ENCODE results near the gene RNF6.

RNF6 gene

DNA sequence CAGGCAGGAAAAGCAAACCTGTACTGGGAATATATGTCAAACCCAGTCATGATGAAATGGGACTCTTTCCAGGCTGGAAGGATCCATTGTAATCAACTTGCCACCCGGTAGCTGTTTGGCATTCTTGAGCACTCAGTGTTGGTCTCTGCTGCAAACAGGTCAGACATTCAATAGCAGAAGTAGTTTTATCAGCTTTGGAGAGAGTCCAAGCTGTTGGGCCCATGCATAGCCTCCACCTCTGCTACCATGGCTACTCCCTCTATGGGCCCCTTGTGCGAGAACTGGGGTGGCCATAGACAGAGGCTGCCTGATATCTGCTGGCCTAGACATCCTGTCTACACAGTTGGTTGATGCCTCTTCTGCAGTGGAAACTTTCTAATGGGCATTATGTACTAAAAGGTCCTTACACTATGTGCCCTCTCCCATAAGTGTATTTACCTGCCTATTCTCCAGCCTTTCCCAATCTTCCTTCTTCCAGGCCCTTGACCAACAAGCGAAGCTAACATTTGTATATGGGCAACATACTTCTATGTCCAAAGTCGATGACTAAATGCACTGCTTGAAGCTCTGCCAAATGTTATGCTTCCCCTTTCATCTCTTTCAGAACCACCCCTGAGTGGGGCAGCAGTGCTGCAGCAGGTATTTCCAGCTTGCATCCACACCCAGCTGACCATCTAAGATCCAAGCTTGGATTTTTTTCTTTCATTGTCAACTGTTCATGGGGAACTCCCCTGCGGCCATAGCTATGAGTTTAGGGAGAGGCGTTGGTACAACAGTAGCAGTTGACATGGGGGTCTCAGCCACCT lies 5.3 kb upstream of the RNF6 start:
- no peak for DNase-seq

DNA sequence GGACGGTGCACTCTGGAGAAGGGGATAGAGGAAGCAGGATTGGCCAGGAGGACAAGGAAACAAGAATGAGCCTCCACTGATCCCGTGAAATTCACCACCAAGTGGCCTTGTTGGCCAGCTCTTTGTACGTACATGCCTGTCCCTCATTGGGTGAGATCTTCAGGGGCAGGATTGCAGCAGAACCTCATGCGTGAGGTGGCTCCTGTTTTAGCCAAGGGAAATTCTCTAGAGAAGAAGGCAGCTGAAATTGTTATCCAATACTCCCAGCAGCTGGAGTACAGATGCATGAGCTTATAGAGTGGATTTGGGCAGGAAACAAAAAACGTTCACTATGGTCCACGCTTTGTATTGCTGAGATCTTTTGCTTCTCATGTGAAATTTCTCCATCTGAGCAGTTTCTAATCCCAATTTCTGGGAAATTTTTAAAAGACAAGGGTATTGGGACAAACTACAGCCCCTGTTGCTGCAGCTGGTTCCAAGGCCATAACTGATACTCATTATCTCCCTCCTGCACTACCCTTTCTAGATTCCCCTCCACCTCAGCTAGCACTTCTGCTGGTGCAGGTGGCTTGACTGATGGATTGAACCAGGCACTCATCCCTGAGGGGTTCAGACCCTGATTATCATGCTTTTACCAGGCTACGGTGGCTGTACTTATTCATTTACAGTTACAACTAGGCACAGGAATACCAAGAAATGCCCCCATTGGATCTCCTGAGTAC lies 3.9 kb upstream of the RNF6 start:
- DNase-seq = no peak

DNA sequence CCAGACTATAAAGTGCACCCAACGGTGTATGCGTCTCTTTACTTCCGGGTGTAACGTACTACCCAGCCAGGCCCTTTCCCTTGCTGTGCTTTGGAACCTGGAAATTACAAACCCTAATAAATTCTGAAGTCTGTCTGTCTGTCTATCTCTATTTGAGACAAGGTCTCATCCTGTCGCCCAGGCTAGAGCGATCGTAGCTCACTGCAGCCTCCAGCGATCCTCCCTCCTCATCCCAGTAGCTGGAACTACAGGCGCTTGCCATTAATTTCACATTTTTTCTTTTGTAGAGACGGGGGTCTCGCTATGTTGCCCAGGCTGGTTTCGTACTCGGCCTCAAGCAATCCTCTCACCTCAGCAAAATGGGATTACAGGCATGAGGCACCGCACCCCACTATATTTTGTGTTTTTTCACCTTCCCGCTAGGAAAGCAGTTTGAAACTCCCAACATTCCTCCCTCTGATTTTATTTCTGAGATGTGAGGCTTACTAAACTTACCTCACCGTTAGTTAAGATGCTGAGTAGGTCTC lies 469 bp upstream of the RNF6 start:
- DNase-seq = peak in 2 of 56 donors; percentile 54 to 67

DNA sequence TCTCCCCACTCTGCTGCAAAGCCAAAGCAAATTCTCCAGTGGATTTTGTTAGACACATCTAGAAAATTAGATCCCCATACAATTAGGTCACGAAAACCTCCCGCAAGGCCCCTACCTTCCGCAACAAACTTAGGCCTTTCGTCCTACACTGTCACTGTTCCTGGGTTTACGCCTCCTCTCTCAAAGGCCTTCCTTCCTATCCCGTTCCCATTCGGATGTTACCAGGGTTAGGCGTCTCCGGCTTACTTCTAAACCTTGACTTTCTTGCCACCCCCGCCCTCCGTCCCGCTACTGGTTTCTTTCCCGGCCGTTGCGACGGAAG lies 754 bp downstream of the RNF6 start:
- DNase-seq = no peak

DNA sequence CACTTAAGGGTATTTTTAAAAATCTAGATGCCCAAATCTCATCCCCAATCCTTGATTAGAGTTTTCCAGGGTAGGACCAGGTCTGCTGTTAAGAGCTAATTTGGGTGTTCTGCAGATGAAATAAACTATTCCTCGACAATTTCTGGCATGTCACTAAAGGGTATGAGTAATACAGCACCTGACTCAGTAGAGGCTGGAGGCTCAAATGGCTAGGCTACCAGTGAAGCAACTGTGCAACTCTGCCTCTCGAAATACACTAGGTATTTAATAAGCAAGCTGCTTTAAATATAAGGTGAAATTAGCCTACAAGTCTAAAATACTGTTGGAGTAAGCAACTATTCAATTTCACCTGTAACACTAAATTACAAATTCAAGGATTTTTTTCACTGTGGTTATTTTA lies 1.5 kb downstream of the RNF6 start:
- DNase-seq = no peak

DNA sequence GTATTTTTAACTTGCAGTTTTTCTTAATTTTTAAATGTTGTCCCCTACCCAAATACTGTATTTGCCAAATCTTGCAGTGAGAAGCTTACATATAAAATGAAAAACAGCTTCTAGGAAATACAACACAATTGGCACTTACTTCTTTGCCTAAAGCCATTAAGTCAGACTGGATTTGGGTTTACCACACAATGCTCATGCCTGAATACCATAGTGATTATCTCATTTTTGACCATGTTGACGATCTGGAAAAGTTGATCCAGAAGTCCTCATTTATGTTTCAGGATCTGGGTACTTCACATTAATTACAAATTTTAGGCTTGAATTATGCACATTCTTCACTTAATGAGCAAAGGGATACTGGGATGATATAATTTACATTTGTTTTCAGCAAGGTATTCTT lies 2.4 kb downstream of the RNF6 start:
- DNase-seq = no peak

DNA sequence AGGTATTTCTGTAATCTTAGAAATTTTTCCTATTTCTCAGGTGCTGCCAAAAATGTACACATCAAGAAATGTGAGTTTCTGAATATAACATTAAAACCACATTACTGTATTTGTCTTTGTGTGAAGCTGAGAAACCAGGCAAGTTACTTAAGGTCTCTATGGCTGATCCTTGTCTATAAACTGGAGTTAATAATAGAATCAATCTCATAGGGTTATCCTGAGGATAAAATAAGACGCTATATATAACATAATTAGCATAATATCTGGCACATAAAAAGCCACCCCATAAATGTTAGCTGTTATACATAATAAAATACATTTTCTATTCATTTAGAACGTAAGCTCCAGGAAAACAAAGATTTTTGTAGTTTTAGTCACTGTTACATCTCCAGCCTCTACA lies 6.1 kb downstream of the RNF6 start:
- DNase-seq = no peak

DNA sequence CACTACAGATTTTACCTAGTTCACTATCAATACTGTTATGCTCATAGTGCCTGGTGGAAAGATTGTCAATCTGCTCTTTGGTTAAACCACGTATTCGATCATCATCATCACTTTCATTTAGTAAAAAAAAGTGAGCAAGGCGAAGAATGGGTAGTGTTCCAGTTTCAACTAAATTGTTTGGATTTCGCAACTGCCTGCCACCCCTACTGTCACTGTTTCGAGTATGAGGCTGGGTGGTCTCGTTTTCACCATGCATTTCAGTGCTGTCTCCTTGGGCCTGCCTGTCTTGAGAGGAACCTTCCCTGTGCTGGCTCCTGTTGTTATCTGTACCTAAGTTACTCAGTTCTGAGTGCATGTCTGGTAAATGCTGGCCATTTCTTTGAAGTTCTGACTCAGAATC lies 8.1 kb downstream of the RNF6 start:
- DNase-seq = no peak

DNA sequence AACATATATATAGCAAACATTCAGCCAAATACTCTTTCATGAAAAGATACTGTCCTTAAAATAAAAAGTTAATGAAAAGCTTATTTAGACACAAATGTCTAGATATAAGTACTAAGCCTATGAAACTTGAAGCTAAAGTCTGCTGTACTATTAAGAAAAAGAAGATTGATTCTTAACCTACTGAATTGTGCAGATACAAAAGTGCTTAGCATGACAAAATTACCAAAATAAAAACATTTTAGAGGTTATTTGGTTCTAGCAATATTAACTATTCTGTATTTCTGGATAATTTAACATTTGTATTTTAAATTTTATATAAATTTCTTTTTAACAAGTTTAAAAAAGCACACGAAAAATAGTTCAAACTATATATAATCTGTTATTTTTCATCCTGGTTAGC lies 8.8 kb downstream of the RNF6 start:
- no peak for DNase-seq

DNA sequence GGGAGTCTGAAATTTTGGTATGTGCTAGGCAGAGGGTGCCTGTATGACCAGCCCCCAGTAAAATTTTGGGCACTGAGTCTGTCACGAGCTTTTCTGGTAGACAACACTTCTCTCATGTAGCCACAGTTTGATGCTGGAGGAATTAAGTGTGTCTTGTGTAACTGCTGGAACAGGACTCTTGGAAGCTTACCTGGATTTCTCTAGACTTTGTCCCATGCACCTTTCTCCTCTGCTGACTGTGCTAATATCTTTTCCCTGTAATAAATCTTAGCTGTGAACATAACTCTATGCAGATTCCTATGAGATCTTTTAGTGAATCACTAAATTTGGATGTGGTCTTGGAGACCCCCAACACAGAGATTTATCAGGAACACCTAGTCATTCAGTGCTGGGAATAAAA lies 13.8 kb downstream of the RNF6 start:
- DNase-seq = no peak

DNA sequence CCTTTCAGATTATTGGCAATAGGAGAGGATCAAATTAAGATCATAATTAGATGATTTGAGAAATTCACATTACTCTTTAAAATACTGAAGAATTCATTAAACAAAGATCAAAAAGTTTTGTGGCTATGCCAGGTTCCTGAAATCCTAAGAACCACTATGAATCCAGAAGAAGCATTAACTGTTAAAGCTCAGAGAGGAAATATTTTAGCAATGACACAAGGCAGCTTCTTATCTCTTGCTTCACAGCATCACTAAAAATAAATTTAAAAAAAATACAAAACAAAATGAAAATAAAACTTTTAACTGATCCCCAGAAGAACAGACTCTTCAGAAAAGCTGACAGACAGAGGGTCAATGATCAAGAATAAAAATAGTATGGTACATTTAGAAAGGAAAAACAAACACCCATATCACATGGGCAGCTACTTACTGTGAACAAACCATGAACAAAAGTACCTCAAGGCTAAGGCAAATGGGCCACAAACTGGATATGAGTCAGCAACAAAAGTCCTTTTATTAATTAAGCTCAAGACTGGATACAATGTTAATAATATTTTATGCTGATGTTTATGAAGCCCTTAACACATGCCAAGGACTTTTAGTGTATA lies 19.6 kb downstream of the RNF6 start:
- no peak for DNase-seq

DNA sequence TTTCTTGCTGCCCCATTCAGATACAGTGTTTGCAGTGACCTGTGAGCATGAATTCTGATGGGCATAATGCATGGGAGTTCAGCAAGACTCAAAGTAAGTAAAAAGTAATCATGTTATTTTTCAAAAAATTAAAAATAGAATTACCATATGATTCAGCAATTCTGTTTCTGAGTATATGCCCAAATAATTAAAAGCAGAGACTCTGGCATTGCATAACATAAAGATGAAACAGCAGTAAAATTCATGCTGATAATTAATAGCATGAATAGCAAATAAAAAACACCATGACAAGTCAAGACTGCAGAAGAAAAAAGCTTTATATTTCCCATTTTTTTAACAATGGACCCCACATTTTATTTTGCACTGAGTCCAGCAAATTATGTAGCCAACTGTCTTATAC lies 21.3 kb downstream of the RNF6 start:
- no peak for DNase-seq

DNA sequence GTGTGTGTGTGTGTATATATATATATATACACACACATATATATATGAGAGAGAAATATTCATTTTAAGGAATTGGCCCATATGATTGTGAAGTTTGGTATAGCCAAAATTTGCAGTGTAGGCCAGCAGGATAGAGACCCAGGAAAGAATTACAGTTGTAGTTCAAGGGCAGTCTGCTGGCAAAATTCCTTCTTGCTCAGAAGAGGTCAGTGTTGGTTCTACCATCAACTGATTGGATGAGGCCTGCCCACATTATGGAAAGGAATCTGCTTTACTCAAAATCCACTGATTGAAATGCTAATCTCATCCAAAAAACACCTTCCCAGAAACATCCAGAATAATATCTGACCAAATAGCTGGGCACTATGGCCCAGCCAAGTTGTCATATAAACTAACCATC lies 24.0 kb downstream of the RNF6 start:
- DNase-seq = no peak

DNA sequence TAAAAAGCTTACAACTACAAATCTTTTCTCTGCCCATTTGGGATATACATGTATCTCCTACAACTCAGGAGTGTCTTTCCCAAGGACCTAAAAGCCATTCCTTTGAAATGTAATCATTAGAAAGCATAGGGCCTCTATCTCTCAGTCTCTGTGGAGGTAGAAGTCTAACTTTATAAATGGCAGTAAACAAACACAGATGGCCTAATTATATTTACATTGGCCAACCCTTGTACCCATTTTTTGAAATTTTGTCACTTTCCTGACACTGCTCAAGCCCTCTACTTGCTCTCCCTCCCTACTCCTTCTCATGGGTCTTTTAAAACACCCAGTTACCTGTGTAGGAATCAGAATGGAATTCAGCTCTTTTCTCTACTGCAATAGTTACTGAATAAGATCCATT lies 24.8 kb downstream of the RNF6 start:
- DNase-seq = no peak

DNA sequence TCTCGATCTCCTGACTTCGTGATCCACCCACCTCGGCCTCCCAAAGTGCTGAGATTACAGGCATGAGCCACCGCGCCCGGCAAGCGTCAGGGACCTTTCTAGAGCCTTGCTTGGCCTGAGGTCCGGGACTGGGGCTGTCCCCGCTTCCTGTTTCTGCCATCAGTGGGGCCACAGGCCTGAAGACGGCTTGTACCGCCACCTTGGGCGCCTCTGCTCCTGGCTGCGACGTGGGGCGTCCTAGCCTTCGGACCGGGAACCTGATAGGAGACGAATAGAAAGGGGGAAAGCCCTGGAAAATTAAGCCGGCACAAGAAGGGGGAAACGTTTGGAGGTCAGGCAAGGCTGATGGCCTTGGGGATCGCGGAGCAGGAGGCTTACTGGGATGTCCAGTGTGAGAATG lies 35.1 kb downstream of the RNF6 start:
- peak in 1 of 56 donors; percentile 10 for DNase-seq

DNA sequence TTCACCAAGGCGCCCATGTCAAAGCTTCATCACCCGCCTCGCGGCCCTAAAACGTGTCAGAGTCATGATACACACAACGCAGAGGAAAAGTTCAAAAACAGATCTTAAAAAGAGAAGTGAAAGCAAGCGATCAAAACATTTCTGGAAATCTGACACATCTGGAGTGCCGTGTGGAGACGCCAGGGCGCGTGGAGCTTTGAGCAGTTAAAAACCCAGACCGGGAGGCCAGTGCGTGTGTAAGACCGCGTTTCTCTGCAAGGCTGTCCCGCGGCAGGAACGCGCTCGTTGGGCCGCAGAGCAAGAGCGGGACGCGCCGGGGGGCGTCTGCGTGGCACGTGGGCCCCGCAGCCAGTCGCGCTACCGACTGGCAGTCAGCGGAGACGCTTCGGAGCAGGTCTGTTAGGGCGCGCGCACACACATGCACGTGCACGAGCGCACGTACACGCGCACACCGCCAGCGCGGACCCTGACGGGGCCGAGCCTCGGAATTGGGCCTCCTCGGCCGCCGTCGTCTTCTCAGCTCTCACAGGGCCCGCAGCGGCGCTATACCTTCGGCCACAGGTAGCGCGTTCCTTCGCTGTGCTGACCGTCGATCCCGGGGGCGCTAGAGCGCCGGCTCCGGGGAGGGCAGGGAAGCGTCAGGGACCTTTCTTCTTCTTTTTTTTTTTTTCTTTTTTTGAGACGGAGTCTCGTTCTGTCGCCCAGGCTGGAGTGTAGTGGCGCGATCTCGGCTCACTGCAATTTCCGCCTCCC lies 35.8 kb downstream of the RNF6 start:
- DNase-seq = peak in 54 of 56 donors; percentile 15 to 86 (median 68)

DNA sequence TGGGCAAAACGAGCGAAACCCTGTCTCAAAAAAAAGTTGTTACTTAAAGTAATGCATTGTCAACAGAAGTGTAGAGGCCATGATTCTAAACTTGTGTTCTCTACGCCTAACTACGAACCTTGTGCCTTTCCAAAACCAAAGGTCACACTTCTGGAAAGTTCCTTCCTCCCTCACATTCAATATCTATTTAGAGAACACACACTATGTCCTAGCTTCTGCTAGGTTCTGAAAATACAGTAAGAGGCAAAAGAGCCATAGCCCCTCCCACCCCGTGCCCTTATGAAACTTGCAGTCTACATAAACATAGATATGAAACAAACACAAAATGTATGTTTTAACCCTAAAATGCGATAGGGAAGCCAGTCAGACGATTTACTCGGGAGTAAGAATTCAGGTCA lies 36.4 kb downstream of the RNF6 start:
- no peak for DNase-seq

DNA sequence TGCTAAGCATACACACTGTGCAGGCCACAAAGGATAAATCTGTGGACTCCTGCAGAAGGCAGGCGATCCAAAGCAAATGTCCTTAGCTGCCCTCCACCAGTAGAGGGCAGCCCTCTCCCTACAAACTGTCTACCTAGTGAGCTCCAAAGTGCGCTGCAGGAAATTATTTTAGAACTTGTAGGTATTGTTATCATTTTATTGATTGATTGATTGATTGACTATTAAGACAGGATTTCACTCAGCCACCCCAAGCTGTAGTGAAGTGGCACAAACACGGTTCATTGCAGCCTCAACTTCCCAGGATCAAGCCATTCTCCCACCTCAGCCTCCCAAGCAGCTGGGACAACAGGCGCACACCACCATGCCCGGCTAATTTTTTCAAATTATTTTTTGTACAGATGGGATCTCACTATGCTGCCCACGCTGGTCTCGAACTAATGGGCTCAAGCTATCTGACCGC lies 37.3 kb downstream of the RNF6 start:
- DNase-seq = peak in 48 of 56 donors; percentile 3 to 80 (median 31)

DNA sequence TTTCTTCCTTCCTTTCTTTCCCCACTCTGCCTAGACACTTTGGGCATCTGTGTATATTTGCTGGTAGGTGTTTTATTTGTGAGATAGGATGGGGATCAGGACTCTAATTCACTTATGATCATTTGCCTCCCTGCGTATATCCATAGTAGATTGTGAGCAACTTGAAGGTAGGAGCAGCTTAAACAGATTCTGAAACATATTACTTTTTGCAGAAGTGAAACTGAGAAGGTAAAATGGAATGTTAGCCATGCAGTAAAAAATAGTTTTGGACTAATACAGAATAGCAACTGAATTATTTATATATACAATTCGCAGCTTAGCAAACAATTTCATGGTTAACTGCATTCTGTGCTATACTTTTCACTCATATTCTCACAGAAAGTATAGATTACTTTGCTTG lies 38.7 kb downstream of the RNF6 start:
- DNase-seq = no peak

DNA sequence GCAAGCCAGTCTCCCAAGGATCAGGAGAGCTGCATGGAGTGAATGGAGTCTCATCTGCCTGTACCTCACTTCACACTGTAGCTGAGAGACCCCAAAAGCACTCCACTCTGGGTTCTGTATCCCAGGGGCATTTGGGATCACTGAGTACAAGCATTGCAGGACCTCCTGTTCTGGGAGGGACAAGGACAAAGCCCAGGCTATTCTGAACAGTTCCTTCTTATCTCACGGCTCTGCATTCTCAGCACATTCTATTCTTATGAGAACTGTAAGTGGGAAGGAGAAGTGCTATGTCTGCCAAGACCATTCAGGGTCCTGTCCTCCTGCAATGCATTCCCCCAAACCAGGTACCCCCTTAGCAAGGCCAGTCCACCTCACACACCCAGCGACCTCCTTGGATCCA lies 42.8 kb downstream of the RNF6 start:
- no peak for DNase-seq

DNA sequence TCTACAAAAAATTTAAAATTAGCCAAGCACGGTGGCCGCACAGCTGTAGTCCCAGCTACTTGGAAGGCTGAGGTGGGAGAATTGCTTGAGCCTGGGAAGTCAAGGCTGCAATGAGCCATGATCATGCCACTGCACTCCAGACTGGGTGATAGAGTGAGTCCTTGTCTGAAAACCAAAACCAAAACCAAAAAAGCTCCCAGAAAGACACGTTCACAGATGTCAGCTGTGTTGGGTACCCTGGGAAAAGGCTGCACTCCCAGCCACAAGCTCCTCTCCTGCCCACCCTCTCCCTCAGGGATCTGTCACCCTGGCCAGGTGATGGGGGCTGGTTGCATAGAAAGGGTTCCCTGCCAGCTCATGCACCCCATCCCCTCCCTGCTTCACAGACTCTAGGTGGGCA lies 53.3 kb downstream of the RNF6 start:
- DNase-seq = no peak

Data from amygdala (tissue), 56 donors.